ENCODE data around the gene COLQ.
"Not testable (repeated sequence)": the region's sequence is repeated elsewhere in the genome, so short reads cannot be mapped to it uniquely, and the experiment has no call there.

COLQ gene

GRCh38 chr3:15465876-15466585 is 55.5 kb downstream of the COLQ start:
- Histone ChIP-seq H3K36me3 (ENCODE audit: control insufficient read depth in 5 of 5, insufficient read depth in 5 of 5, low read length in 5 of 5) (peaks cover 0 to 7% (median 4%) of the 10 kb centered on the region in 5 donors), H3K4me3 (ENCODE audit: low read depth in 1 of 5, low read length in 5 of 5) (no peak overlapping the region), H3K27ac (ENCODE audit: low read depth, low read length) (no peak overlapping the region)

GRCh38 chr3:15462451-15462850 is 59.1 kb downstream of the COLQ start:
- H3K9me3 ChIP-seq (ENCODE audit: control insufficient read depth in 5 of 5, low read length in 5 of 5) = peaks cover 0 to 4% (median 0%) of the 10 kb centered on the region in 5 donors
- H3K36me3 ChIP-seq (ENCODE audit: control insufficient read depth in 5 of 5, insufficient read depth in 5 of 5, low read length in 5 of 5) = peaks cover 0 to 7% (median 0%) of the 10 kb centered on the region in 5 donors
- no peak overlapping the region for H3K27ac ChIP-seq (ENCODE audit: low read depth, low read length)
- no peaks in the 10 kb centered on the region for H3K4me1 ChIP-seq (ENCODE audit: control insufficient read depth in 5 of 5, insufficient read depth in 5 of 5, low read length in 5 of 5)
- H3K4me3 ChIP-seq (ENCODE audit: low read depth in 1 of 5, low read length in 5 of 5) = no peak overlapping the region
- H3K27me3 ChIP-seq (ENCODE audit: control insufficient read depth in 5 of 5, insufficient read depth in 4 of 5, low read length in 5 of 5) = no peaks in the 10 kb centered on the region
- H3K9ac ChIP-seq (ENCODE audit: low read length in 5 of 5) = no peak overlapping the region

More at GRCh38 chr3:15465876-15466585, 55.5 kb downstream of the COLQ start:
- H3K9ac ChIP-seq (ENCODE audit: low read length in 5 of 5) = no peak overlapping the region
- no peaks in the 10 kb centered on the region for H3K27me3 ChIP-seq (ENCODE audit: control insufficient read depth in 5 of 5, insufficient read depth in 4 of 5, low read length in 5 of 5)
- no peaks in the 10 kb centered on the region for H3K9me3 ChIP-seq (ENCODE audit: control insufficient read depth in 5 of 5, low read length in 5 of 5)
- no peaks in the 10 kb centered on the region for H3K4me1 ChIP-seq (ENCODE audit: control insufficient read depth in 5 of 5, insufficient read depth in 5 of 5, low read length in 5 of 5)

GRCh38 chr3:15460891-15461531 is 60.5 kb downstream of the COLQ start:
- no peak overlapping the region for H3K27ac ChIP-seq (ENCODE audit: low read depth, low read length)
- H3K4me1 ChIP-seq (ENCODE audit: control insufficient read depth in 5 of 5, insufficient read depth in 5 of 5, low read length in 5 of 5) = no peaks in the 10 kb centered on the region
- H3K9me3 ChIP-seq (ENCODE audit: control insufficient read depth in 5 of 5, low read length in 5 of 5) = peaks cover 0 to 4% (median 0%) of the 10 kb centered on the region in 5 donors
- no peak overlapping the region for H3K9ac ChIP-seq (ENCODE audit: low read length in 5 of 5)
- H3K36me3 ChIP-seq (ENCODE audit: control insufficient read depth in 5 of 5, insufficient read depth in 5 of 5, low read length in 5 of 5) = peaks cover 0 to 8% (median 2%) of the 10 kb centered on the region in 5 donors
- H3K4me3 ChIP-seq (ENCODE audit: low read depth in 1 of 5, low read length in 5 of 5) = no peak overlapping the region
- no peaks in the 10 kb centered on the region for H3K27me3 ChIP-seq (ENCODE audit: control insufficient read depth in 5 of 5, insufficient read depth in 4 of 5, low read length in 5 of 5)

- Histone ChIP-seq H3K9ac (ENCODE audit: low read length in 5 of 5) (no peak overlapping the region), H3K27me3 (ENCODE audit: control insufficient read depth in 5 of 5, insufficient read depth in 4 of 5, low read length in 5 of 5) (no peaks in the 10 kb centered on the region), H3K27ac (ENCODE audit: low read depth, low read length) (no peak overlapping the region), H3K4me3 (ENCODE audit: low read depth in 1 of 5, low read length in 5 of 5) (no peak overlapping the region), H3K36me3 (ENCODE audit: control insufficient read depth in 5 of 5, insufficient read depth in 5 of 5, low read length in 5 of 5) (peaks cover 0 to 18% (median 6%) of the 10 kb centered on the region in 5 donors), H3K4me1 (ENCODE audit: control insufficient read depth in 5 of 5, insufficient read depth in 5 of 5, low read length in 5 of 5) (no peaks in the 10 kb centered on the region), H3K9me3 (ENCODE audit: control insufficient read depth in 5 of 5, low read length in 5 of 5) (peaks cover 0 to 4% (median 0%) of the 10 kb centered on the region in 5 donors)
Observed at GRCh38 chr3:15458212-15458780, 63.2 kb downstream of the COLQ start.

GRCh38 chr3:15456915-15457314 is 64.6 kb downstream of the COLQ start:
- H3K9ac ChIP-seq (ENCODE audit: low read length in 5 of 5); H3K9me3 ChIP-seq (ENCODE audit: control insufficient read depth in 5 of 5, low read length in 5 of 5); H3K27ac ChIP-seq (ENCODE audit: low read depth, low read length); H3K4me1 ChIP-seq (ENCODE audit: control insufficient read depth in 5 of 5, insufficient read depth in 5 of 5, low read length in 5 of 5); H3K27me3 ChIP-seq (ENCODE audit: control insufficient read depth in 5 of 5, insufficient read depth in 4 of 5, low read length in 5 of 5); H3K4me3 ChIP-seq (ENCODE audit: low read depth in 1 of 5, low read length in 5 of 5): not testable (repeated sequence)
- H3K36me3 ChIP-seq (ENCODE audit: control insufficient read depth in 5 of 5, insufficient read depth in 5 of 5, low read length in 5 of 5) = peaks cover 0 to 24% (median 6%) of the 10 kb centered on the region in 5 donors

GRCh38 chr3:15456321-15456720 is 65.2 kb downstream of the COLQ start:
- Histone ChIP-seq H3K9me3 (ENCODE audit: control insufficient read depth in 5 of 5, low read length in 5 of 5) (peaks cover 0 to 4% (median 0%) of the 10 kb centered on the region in 5 donors), H3K36me3 (ENCODE audit: control insufficient read depth in 5 of 5, insufficient read depth in 5 of 5, low read length in 5 of 5) (peaks cover 0 to 28% (median 9%) of the 10 kb centered on the region in 5 donors), H3K9ac (ENCODE audit: low read length in 5 of 5) (no peak overlapping the region), H3K27me3 (ENCODE audit: control insufficient read depth in 5 of 5, insufficient read depth in 4 of 5, low read length in 5 of 5) (no peaks in the 10 kb centered on the region), H3K27ac (ENCODE audit: low read depth, low read length) (no peak overlapping the region), H3K4me3 (ENCODE audit: low read depth in 1 of 5, low read length in 5 of 5) (no peak overlapping the region), H3K4me1 (ENCODE audit: control insufficient read depth in 5 of 5, insufficient read depth in 5 of 5, low read length in 5 of 5) (no peaks in the 10 kb centered on the region)

- Histone ChIP-seq H3K27ac (ENCODE audit: low read depth, low read length) (no peak overlapping the region), H3K9me3 (ENCODE audit: control insufficient read depth in 5 of 5, low read length in 5 of 5) (peaks cover 0 to 4% (median 0%) of the 10 kb centered on the region in 5 donors), H3K4me1 (ENCODE audit: control insufficient read depth in 5 of 5, insufficient read depth in 5 of 5, low read length in 5 of 5) (no peaks in the 10 kb centered on the region), H3K4me3 (ENCODE audit: low read depth in 1 of 5, low read length in 5 of 5) (no peak overlapping the region), H3K27me3 (ENCODE audit: control insufficient read depth in 5 of 5, insufficient read depth in 4 of 5, low read length in 5 of 5) (no peaks in the 10 kb centered on the region), H3K9ac (ENCODE audit: low read length in 5 of 5) (no peak overlapping the region), H3K36me3 (ENCODE audit: control insufficient read depth in 5 of 5, insufficient read depth in 5 of 5, low read length in 5 of 5) (peaks cover 0 to 34% (median 14%) of the 10 kb centered on the region in 5 donors)
Observed at GRCh38 chr3:15455756-15456155, 65.8 kb downstream of the COLQ start.

GRCh38 chr3:15454965-15455364 is 66.5 kb downstream of the COLQ start:
- no peaks in the 10 kb centered on the region for H3K4me1 ChIP-seq (ENCODE audit: control insufficient read depth in 5 of 5, insufficient read depth in 5 of 5, low read length in 5 of 5)
- H3K36me3 ChIP-seq (ENCODE audit: control insufficient read depth in 5 of 5, insufficient read depth in 5 of 5, low read length in 5 of 5) = peaks cover 0 to 37% (median 19%) of the 10 kb centered on the region in 5 donors
- H3K9me3 ChIP-seq (ENCODE audit: control insufficient read depth in 5 of 5, low read length in 5 of 5) = peaks cover 0 to 4% (median 0%) of the 10 kb centered on the region in 5 donors
- no peak overlapping the region for H3K9ac ChIP-seq (ENCODE audit: low read length in 5 of 5)
- H3K27me3 ChIP-seq (ENCODE audit: control insufficient read depth in 5 of 5, insufficient read depth in 4 of 5, low read length in 5 of 5) = no peaks in the 10 kb centered on the region
- no peak overlapping the region for H3K4me3 ChIP-seq (ENCODE audit: low read depth in 1 of 5, low read length in 5 of 5)
- no peak overlapping the region for H3K27ac ChIP-seq (ENCODE audit: low read depth, low read length)

- peaks cover 0 to 37% (median 19%) of the 10 kb centered on the region in 5 donors for H3K36me3 ChIP-seq (ENCODE audit: control insufficient read depth in 5 of 5, insufficient read depth in 5 of 5, low read length in 5 of 5)
- H3K9me3 ChIP-seq (ENCODE audit: control insufficient read depth in 5 of 5, low read length in 5 of 5) = peaks cover 0 to 4% (median 0%) of the 10 kb centered on the region in 5 donors
- H3K27me3 ChIP-seq (ENCODE audit: control insufficient read depth in 5 of 5, insufficient read depth in 4 of 5, low read length in 5 of 5) = no peaks in the 10 kb centered on the region
- no peak overlapping the region for H3K9ac ChIP-seq (ENCODE audit: low read length in 5 of 5)
- H3K4me3 ChIP-seq (ENCODE audit: low read depth in 1 of 5, low read length in 5 of 5) = no peak overlapping the region
- H3K4me1 ChIP-seq (ENCODE audit: control insufficient read depth in 5 of 5, insufficient read depth in 5 of 5, low read length in 5 of 5) = no peaks in the 10 kb centered on the region
- H3K27ac ChIP-seq (ENCODE audit: low read depth, low read length) = no peak overlapping the region
Observed at GRCh38 chr3:15453991-15454625, 67.4 kb downstream of the COLQ start.

Data from subcutaneous abdominal adipose tissue (tissue), 5 donors.